Occipital lobe (tissue), 2 donors: ENCODE data around the gene NOL9. TPM values are rescaled to one million over a fixed set of nuclear protein-coding genes. Genes with fewer than 3 reads are reported as not detected.
A peak's percentile ranks its signal among the peaks of the same experiment; 100 is the strongest.
"Not testable (repeated sequence)": the region's sequence is repeated elsewhere in the genome, so short reads cannot be mapped to it uniquely, and the experiment has no call there.

Experiments
- DNase-seq: peaks from one replicate; lab custom pipeline; 2025; lab: John Stamatoyannopoulos, UW
- total RNA-seq: library from RNA; depleted of rRNA; stranded (reverse); fragments of >200 nt; gene quantifications from one replicate; pipeline ENCODE4 v1.2.3, GENCODE V29; 2014

The NOL9 gene
- total RNA-seq, 1 donor from 2014 or later, result 34.0 TPM

DNA sequence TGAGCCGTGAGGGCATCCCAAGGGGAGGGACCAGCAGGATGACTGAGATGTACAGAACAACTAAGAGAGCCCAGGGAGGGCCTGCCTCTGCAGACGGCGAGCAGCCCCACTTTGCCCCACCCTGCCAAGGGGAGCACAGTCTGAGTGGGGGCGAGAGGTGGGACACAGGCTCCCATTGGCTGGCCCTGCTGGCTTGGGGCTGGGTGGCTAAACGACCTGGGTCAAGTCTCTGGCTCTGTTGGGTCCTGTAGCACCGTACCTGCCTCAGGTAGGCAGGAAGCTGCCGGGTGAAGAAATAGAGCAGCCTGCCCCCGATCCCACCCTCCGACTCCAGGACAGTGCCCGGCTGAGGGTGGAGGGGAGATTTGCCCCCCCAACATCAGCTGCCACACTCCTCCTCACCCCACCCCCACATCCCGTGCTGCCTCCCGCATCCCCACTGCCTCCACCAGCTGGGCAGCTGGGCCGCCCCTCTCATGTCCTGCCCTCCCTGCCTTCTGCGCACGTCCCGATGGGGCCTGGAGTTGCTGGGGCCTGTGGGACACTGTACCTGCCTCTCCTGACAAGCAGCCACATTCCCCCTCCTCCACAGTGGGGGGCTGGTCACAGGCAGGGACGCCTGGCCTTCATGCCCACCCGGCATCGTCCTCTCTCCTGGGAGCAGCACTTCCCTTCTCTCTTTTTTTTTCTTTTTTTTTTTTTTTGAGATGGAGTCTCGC, 50.3 kb downstream of the NOL9 start:
- no peak for DNase-seq

DNA sequence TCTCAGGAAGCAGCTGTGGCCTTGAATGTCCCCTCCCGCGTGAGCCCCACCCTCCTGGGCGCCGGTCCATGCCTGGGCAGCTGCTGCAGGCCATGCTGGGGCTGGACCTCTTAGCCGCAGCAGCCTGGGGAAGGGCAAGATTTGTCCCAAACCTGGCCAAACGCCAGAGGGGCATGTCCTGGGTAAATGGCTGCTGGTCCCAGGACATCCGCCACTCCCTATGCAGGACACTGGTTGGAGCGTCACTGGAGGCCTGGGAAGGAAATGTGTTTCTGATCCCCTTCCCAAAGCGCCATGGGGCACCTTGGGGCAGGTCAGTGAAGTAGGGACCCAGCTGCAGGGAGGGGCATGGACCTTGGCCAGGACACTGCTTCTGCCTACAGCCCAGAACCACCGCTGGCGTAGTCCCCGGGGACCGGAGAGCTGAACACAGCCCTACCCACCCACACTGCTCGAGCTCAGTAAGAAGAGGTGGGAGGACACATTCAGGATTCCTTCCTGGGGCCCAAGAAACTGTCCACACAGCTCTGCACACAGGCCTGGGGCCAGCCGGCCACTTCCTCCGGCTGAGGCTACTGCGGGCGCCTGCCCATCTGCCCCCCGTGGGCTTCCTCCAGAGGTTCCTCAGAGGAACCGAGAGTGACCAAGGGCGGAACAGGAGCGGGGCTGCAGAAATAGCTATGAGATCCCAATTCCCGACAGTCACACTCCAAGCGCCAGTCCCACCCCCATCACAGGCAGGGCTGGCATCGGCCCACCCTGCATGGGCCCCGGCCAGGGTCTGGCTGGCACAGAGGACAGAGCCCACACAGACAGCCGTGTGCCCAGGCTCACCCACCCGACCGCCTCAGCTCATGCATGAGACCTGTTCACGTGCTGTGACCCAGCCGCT, 52.1 kb downstream of the NOL9 start:
- peak; percentile 68 for DNase-seq

DNA sequence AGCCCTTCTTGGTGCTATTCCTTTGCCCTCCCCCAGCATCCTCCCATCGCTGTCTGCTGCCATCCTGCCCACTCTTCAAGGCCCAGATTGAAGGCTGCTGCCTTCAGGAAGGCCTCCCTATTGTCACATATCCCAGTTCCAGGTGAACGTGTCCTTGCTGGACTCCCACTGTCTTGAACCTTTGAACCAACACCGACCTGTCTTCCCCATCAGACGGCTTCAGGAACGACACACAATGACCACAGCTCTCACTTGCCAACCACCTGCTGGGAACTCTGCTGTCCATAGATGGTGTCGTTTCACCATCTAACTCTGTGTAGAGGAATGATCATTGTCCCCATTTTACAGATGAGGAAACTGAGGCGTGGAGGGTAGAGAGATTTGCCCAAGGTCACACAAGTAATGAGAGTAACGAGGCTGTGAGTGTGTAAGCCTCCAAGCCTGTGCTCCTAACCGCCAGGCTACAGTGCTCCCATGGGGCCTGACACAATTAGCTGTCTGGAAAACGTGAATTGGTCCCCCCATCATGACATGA, 53.0 kb downstream of the NOL9 start:
- no peak for DNase-seq

DNA sequence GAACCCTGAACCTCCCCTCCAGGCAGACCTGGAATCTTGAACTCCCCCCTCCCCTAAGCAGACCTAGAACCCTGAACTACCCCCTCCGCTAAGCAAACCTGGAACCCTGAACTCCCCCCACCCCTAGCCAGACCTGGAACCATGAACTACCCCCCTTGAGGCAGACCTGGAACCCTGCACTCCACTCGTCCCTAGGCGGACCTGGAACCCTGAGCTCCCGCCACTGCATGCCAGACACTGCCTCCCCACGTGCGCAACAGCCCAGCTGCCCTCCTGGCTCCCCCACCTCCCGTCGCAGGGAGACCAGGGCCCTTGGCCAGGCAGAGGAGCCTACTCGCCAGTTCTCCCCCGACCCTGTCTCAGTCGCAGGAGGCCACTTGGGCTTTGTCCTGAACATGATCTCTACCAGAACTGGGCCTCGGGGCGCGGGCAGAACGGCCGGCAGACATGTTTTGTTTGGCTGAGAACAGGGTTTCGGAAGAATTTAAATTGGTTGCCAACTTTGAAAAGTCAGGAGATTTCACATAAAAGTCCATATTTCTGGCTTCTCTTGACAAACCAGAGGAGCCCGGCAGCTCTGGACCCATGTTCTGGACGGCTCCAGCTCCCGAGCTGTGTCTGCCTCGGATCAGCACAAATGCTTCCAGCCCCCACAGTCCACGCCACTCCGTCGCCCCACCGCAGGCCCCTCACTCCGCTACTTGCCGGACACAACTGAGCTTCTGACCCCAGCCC, 53.6 kb downstream of the NOL9 start:
- no peak for DNase-seq

DNA sequence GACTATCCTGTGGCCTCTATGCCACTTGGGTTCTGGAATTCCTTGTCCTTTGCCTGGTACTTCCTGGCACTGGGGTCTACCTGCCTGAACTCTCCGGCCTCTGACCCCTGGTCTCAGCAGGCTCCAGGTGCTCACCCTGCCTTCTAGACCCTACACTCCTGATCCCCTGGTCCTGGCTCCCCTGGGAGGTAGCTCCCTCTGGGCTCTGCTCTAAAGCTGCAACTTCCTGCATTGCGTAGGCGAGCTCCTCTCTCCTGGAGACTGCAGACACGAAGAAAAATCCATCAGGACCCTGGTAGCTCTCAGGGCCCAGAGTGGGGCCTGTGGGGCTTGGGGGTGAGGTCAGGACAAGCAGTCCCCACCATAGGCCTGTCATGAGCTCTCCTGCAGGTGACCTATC, 55.0 kb downstream of the NOL9 start:
- no peak for DNase-seq

DNA sequence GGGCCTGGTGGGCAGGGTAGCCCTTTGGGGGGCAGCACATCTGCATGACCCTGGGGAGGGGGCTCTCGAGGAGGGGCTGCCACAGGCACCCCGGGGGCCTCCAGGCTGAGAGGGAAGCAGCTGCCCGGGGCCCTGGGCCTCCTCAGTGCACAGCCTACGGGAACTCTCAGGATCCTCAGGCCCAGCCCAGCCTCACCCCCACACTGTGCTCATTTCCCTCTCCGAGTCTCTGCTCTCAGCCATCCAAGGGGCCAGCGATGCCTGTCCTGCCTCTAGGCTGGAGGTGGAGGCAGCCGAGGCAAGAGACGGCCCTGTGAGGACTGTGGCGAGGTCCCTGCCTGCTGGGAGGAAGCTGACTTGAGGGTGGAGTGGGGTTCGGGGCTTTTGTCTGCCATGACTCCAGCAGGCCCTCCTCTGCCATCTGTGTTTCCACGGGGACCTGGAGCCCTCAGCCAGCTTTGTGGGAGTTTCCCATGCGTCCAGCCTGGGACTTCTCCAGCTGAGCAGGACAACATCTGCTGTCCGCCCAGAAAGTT, 55.7 kb downstream of the NOL9 start:
- no peak for DNase-seq

DNA sequence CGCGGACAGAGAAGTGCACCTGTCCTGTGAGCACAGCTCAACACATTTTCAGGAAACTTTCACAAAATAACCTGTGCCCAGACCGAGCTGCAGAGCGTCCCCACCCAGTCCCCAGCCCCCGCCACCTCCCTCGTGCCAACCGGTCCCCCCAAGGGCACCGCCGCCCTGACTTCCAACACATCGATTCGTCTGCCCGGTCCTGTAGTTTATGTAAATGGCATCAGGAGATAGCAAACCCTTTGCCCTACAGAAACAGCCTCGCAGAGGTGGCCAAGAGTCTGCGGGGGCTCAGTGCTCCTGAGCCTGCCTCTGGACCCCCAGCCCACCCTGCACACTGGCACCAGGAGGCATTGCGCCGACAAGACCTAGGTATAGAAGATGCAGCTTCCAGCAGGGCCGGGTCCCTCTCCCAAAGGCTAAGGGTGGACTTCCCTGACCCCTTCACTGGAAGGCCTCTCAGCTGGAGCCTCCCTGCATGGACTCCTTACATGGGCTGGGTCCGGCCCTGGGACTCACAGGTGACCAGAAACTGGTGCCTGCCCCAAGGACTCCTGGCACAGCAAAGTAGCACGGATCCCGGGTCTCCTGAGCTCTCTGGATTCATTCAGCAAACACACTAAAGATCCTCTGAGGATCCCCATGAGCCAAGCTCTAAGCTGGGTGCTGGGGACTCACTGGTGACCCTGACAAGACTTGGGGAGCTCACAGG, 56.3 kb downstream of the NOL9 start:
- DNase-seq, result no peak

DNA sequence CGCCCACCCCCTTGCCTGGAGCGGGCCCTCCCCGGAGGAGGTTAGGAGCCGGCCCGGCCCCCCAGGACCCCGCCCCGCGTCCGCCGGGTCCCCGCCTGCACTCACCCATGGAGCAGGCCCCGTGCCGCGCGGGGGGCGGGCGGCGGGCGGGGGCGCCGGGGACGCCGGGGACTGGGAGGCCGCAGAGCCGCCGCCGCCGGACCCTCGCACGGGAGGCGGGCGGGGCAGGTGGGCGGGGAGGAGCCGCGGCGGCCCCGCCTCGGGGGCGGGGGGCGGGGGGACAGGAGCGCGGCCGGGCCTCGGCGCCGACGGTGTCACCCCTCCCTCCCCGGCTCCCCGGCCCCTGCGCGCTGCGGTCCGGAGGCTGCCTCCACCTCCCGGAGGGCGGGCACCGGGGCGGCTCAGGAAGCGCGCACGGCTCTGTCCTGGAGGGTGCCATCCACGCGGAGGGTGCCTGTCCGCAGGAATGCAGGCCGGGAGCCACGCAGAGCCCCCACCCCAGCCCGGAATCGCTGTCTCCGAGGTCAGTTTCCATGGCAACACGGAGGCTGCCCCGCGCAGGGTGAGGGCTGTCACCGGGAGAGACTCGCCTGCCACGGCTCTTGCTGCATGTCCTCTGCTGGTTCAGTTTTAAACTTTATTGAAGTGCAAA, 57.0 kb downstream of the NOL9 start:
- no peak for DNase-seq

DNA sequence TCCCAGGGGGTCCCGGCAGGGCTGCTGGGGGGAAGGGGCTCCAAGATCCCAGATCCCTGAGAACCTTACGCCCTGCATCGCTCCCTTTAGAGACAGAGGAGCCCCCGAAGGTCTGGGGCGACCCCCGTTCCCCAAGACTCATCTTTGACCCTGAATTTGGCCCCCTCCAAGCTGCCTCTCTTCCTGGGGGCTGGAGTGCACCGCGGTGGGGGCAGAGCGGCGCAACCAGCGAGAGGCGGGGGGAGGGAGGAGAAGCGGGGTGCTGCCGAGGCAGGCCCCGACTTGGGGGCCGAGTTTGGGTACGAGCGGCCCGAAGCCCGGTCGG, 57.5 kb downstream of the NOL9 start:
- no peak for DNase-seq

DNA sequence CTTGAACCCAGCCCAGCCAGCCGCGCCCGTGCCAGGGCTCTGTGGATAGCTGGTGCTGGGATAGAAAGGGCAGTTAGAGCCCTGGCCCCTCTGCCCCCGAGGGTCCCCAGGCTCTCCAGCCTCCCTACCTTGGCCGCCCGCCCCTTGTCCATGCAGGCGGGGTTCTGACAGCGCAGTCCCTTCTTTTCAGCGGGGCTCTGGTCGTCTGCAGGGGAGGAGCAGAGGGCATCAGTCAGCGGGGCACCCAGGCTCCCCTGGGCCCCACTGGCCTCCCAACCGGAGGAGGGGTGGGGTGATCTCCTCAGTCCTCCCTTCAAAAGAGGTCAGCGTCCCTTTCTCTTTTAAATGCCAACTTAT, 58.0 kb downstream of the NOL9 start:
- DNase-seq, result no peak

DNA sequence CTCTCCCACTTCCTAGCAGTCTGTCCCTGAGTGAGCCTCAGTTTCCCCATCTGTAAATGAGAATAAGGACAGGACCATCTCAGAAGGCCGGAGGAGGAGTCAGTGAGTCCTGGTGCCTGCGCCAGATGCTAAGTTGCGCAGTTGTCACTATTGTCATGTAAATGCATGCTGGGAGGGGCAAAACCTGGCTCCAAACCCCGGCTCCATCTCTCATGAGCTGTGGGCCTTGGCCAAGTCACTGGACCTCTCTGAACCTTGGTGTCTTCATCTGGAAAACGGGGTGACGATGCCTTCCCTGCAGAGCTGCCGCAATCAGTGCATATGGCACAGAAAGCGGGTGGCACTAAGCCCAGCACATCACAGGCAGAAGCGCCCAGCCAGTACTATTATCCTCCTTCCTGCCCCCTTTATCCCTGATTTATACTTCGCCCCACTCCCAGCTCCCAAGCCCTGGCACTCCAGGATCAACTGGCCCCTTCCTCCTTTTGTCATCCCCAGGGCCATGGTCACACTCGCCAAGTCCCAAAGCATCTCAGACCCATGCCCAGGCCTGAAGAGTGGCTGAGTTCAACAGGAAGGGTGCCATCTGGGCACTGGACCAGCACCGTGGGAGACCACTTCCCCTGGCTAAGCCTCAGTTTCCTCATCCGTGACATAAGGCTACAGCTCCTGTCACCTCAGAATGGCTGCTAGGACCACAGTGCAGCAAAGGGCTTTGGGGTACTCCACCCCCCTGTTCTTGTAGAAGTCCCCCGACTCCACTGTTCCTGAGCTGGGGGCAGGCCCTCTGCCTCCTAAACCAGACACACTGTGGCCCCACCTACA, 58.6 kb downstream of the NOL9 start:
- DNase-seq, result no peak

DNA sequence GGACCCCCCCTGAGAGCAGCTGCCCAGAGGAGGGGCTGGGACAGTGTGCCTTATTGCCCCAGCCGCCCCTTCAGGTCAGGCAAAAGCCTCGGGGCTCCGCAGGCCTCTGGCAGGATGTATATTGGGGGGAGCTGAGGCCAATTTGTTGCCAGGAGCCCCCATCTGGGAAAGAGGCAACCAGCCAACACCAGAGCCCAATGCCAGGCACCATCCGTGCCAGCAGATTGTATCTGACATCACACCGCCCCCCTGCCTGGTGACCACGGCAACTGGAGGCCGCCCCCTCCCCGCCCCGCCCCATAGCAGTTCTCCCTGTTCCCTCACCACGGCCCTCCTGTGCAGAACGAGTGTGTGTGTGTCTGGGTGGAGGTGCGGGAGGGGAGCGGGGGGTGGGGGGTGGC, 59.3 kb downstream of the NOL9 start:
- DNase-seq, result peak; percentile 44

DNA sequence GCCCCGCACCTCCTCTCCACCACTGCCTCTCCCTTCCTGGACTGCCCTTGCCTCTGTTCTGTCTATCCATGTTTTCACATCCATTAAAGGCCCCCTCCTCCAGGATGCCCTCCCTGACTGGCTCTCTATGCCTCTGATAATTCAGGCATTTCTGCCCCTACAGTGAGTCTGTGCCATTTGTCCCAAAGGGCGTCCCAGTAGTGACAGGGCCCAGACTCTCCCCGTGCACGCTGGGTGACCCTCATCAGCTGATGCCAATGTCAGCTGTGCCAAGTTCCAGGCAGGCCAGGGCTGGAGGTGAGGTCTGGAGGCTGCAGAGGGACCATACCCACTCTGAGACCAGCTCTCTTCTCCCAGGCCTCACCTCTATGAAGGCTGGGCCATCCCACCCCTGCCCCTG, 59.7 kb downstream of the NOL9 start:
- DNase-seq, result no peak

DNA sequence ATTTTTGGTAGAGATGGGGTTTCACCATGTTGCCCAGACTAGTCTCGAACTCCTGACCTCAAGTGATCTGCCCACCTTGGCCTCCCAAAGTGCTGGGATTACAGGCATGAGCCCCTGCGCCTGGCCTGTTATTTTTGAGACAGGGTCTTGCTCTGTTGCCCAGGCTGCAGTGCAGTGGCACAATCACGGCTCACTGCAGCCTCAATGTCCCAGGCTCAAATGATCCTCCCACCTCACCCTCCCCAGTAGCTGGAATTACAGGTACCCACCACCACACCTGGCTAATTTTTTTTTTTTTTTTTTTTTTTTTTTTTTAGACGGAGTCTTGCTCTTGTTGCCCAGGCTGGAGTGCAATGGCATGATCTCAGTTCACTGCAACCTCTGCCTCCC, 60.5 kb downstream of the NOL9 start:
- DNase-seq, result not testable (repeated sequence)

DNA sequence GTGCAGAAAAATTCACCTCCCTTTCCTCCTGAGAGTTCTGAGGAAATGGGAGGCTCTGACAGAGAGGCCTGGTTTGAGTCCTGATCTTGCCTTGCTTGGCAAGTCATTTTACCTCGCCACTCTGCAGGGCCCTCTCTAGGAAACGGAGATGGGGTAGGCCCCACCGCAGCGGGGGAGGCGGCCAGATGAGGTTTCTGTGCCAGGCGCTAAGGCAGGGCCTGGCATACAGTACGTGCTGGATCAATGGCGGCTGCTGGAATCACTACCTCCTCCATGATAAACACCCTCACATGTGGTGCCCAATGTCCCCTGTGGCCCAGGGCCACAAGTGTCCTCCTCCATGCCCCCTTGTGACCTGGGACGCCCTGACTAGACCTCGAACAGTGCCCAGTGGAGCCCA, 62.3 kb downstream of the NOL9 start:
- no peak for DNase-seq

DNA sequence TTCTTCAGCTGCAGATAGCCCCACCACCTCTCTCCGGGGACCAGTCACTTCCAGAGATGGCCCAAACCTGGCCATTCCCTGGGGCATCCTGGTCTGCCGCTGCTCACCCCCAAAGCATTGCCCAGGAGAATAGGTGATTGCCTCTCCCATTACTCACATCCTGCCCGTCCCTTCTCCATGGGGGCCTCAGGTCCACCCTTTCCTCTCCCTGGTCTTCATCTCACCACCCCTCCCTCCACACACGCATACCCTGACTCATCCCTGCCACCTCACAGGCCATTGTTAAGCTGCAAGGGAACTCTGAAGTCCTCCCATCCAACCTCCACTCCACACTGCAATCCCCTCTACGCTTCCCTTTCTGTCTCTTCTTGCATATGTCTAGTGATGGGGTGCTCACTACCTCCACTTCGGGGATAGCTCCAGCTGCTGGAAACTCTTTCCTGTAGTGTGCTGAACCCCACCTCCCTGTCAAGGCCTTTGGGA, 62.8 kb downstream of the NOL9 start, which contains the start of gene PLEKHG5:
Gene PLEKHG5 (minus strand): TSS at position 188 of the 483 bp plus-strand sequence. CDS start 14,096 bp downstream, outside the sequence.
- DNase-seq, result no peak

DNA sequence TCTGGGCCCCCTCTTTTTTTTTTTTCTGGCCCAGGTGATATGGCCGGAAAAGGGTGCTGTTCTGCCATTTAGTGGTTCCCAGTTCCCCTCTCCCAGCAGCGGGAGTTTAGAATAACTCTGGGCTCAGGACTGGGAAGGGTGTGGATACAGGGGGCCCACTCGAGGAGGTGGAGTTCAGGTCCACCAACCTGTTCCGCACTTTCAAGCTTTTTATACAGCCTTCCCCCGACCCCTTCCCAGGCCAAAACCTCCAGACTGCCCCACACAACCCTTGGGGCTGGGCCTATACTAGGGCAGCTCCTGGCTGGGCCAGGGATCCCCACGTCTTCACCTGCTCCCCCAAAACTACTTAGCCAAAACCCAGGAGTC, 63.2 kb downstream of the NOL9 start:
- DNase-seq, result no peak

DNA sequence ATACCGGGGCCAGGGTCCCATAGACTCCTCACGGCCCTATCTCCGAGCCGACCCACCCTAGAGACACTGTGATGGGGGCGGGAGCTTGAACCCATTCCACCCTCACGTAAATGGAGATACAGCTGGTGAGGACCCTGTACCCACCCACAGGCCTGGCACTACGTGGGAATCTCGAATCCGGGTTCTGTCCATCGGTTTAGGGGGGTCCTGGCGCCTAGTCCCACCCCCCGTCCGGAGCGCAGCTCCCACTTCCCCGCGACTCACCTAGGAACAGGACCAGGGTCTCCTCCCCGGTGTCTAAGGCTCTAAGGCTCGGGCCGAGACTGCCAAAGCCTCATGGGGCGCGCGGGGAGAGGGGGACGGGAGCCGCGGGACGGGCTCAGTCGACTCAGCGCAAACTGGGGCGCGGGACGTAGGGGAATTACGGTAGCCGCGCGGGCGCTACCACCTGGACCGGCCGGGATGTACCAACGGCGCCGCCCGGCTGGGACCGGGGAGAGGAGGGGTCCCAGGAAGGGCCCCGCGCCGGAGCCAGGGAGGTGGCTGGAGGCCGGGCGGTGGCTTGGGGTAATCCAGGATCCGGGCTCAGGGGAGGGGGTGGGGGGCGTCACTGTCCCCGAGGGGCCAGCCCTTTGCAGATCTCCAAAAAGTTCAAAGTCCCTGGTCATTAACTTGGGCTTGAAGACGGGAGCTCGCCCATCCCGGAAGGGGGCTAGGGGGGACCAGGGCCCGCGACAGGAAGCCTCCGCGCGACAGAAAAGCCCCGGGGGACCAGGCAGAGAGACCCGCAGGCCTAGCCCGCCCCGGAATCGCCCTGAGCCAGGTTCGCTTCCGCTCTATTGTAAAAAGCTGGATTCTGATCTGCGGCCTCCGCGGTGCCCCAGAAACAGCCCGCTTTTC, 63.9 kb downstream of the NOL9 start:
- no peak for DNase-seq

DNA sequence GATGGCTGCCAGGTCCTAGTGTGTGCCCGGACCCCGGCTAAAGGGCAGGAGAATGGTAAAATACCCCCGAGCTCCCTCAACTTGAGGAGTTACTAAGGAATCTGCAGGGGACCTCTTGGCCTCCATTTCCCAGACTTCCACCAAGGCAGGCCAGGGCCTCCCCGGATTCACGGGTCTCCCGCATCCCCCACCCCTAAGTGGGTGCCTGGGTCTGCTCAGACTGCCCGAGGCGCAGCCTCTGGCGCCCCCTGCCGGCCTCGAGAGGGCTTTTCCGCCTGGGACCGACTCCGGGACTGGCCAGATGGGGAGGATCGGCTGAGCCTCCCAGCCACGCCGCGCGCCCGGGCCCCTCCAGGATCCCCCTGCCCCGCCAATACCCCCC, 64.5 kb downstream of the NOL9 start:
- DNase-seq, result peak; percentile 38
